Stimulated activated memory B cell treated with anti-CD40 and anti-IgM and Interleukin-4, amounts not matched to agents 10 μg/mL and 1 μg/mL and 100 μg/mL, for 72 hours (primary cell): ENCODE data around the gene METTL13.

Experiments
- ATAC-seq: fragments of 150-1000 bp; cut with Tn5 transposase; 2 replicates; pipeline ENCODE4 v1.10.0; 2021
- H3K27ac Mint-ChIP-seq: one replicate; pipeline ENCODE4 v1.8.0; 2022; ENCODE audit warnings: mild to moderate bottlenecking, mixed read lengths
- H3K27me3 Mint-ChIP-seq: one replicate; pipeline ENCODE4 v1.8.0; 2022; ENCODE audit warnings: mixed read lengths
- H3K36me3 Mint-ChIP-seq: one replicate; pipeline ENCODE4 v1.8.0; 2022; ENCODE audit warnings: mixed read lengths
- H3K4me1 Mint-ChIP-seq: one replicate; pipeline ENCODE4 v1.8.0; 2022; ENCODE audit warnings: mixed read lengths
- H3K4me3 Mint-ChIP-seq: one replicate; pipeline ENCODE4 v1.8.0; 2022; ENCODE audit warnings: mild to moderate bottlenecking, moderate library complexity, mixed read lengths
- H3K9me3 Mint-ChIP-seq: one replicate; pipeline ENCODE4 v1.8.0; 2022; ENCODE audit warnings: mixed read lengths

METTL13 gene

DNA sequence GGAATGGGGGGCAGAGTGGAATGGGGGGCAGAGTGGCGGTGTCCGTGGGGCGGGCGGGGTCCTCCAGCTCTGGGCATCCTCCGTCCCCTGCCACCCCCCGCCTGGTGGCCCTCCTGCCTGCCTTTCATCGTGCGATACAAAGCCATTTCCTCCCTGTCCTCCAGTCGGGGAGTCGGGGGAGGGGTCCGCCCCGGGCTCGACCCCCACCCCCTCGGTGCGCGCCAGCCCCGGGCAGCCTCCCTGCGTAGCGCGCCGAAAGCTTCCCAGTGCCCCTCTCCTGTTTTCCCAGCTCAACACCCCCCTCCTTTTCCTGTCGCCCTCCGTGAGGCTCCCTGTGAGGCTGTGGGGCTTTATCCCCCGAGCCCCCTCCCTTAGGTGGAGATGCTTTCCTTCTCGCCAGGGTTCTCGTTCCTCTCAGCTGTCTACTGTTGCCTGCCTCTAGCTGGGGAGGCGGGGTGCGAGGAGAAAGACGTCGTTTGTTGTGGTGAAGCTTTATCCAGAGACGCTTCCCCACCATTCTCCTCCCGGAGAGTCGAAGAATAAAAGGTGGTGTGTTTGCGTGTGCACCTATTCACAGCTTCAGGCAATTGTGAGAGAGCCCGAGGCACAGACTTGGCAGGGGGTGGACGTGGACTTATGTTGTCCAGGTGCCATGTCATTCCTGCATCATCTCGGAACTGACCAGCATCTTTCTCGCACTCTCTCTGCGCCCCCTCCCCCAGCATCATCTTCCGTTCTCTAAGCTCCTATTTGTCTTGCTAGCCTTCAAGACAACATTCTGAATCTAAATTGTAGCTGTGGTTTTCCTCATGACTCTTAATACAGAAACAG is 60.7 kb downstream of the METTL13 start:
- Mint-ChIP-seq H3K4me1 (peaks cover 22% of the 10 kb centered on the region), H3K27ac (peak overlapping the region; percentile 30), H3K36me3 (no peaks in the 10 kb centered on the region), H3K4me3 (peak overlapping the region; percentile 78), H3K27me3 (peaks cover 18% of the 10 kb centered on the region), H3K9me3 (no peaks in the 10 kb centered on the region)
- peak; percentile 38 for ATAC-seq

DNA sequence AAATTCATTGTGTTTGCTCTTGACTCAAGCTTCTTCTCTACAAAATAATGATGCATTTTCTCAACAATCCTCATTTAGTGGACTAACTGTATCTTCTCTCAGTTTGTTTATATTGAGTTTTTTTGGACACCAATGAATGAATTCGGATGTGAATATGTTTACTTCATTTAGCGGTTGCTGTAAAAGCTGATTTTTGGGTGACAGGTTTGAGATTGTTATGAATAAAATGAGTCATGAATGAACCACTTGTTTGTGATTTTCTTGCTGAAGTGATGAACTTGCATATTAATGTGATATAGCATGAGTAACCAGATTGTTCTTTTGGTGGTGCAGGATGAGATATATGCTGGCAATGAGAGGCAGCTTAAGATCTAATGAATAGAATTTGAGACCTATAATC is 62.9 kb downstream of the METTL13 start:
- Mint-ChIP-seq H3K27me3 (peaks cover 18% of the 10 kb centered on the region), H3K27ac (no peak overlapping the region)
- ATAC-seq: no peak

DNA sequence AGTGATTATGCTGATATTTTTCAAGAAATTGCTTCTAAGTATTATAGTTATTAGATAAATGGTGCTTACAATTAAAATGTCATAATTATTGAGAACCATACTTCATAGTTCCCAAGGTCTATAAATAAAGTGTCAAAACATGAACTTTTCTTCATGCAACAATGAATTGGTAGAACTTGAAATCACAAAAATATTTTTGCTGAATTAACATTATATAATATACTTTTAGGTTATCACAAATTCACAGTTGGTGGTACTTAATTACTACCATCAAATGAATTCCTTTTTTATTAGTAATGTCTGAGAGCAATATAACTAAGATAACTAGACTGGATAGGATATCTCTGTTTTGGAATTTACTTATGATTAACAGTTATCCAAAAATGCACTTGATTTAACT is 64.5 kb downstream of the METTL13 start:
- peaks cover 18% of the 10 kb centered on the region for H3K27me3 Mint-ChIP-seq
- no peak overlapping the region for H3K27ac Mint-ChIP-seq
- ATAC-seq: no peak
- H3K4me1 Mint-ChIP-seq: peaks cover 16% of the 10 kb centered on the region
- H3K9me3 Mint-ChIP-seq: no peaks in the 10 kb centered on the region
- no peak overlapping the region for H3K4me3 Mint-ChIP-seq
- H3K36me3 Mint-ChIP-seq: no peaks in the 10 kb centered on the region

More for the DNA sequence above, 62.9 kb downstream of the METTL13 start:
- Mint-ChIP-seq H3K4me1 (peaks cover 22% of the 10 kb centered on the region), H3K9me3 (no peaks in the 10 kb centered on the region), H3K36me3 (no peaks in the 10 kb centered on the region), H3K4me3 (no peak overlapping the region)
